ENCODE results near the gene FBXO41. TPM values are rescaled to one million over a fixed set of nuclear protein-coding genes. Genes with fewer than 3 reads are reported as not detected.
A peak's percentile ranks its signal among the peaks of the same experiment; 100 is the strongest.

The FBXO41 gene
- total and polyA plus RNA-seq, 10 of the 15 experiments (the other 5 are each of a cell fraction or from before 2014, with no cell fraction given), result 1.9 to 38.9 (median 11.3) TPM

DNA sequence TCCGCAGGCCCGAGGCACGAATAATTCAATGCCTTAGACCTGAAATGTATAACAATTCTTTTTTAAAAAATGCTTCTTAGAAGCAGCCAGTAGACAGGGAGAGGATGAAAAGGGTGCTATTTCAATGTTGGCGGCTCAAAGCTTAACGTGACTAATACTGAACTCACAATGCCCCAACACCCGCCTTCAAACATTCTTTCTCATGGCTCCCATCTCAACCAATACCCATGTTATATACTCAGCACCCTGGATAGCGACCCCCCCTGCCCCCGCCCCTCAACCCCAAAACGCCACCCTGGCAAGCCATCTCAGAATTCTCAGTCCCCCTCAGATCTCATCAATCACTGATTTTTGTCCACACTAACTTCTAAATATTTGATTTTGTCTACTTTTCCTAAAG lies 4.4 kb downstream of the FBXO41 start:
- H3K9me3 ChIP-seq (replicated peaks; ENCODE audit: control insufficient read depth, insufficient read depth, low read length), result no peaks in the 10 kb centered on the region
- H3K4me3 ChIP-seq, result no peak overlapping the region
- in situ Hi-C loops (cut with MboI), result no loop called here
- H4K20me1 ChIP-seq (ENCODE audit: control insufficient read depth, insufficient read depth), result peaks cover 5% of the 10 kb centered on the region; the same call in 1 of the 2 replicates
- DNase-seq (ENCODE audit: low read depth, low spot score) (no peak), FAIRE-seq (no peak), ATAC-seq (no peak)
- no peaks in the 10 kb centered on the region for H3K27me3 ChIP-seq (replicated peaks in 1 of 2; ENCODE audit: control insufficient read depth in 2 of 2, insufficient read depth in 2 of 2, low read length in 1 of 2)
- no TSS peak for BruUV-seq (replicated peaks)
- RAD21 ChIA-PET (ENCODE audit: unreplicated experiment), result no interaction called here
- intact Hi-C loops (cut with micrococcal nuclease; ENCODE audit: unreplicated experiment), result no loop called here
- H2AFZ ChIP-seq (ENCODE audit: control insufficient read depth, low read depth, low read length), result no peak overlapping the region
- H3K36me3 ChIP-seq (ENCODE audit: control insufficient read depth in 2 of 2, insufficient read depth in 2 of 2, low read length in 1 of 2), result peaks cover 0 to 9% of the 10 kb centered on the region in 2 experiments; a peak in 1 of 4 replicates
- WGBS (ENCODE audit: insufficient coverage, insufficient replicate concordance, low lambda C conversion rate, missing lambda C conversion rate), result 94% methylated on average over 9 of the region's 9 CpGs
- no peak overlapping the region for H3K9ac ChIP-seq (ENCODE audit: control insufficient read depth, insufficient read depth, low read length)
- peaks cover 2% of the 10 kb centered on the region for H3K4me1 ChIP-seq (ENCODE audit: control insufficient read depth, insufficient read depth, low read length)
- SMC1A ChIA-PET (ENCODE audit: uncharacterized antibody, unreplicated experiment), result interaction anchor here (0.8 kb wide), 1 partner anchor 13 kb away, joined by 3 read pairs; no protein-coding TSS in a partner anchor
- no peak overlapping the region for H3K27ac ChIP-seq (ENCODE audit: control insufficient read depth, insufficient read depth)
- no peak overlapping the region for H3K4me2 ChIP-seq (ENCODE audit: control insufficient read depth, insufficient read depth)
- H3K79me2 ChIP-seq (ENCODE audit: control insufficient read depth, insufficient read depth, low read length), result peaks cover 57% of the 10 kb centered on the region
- CTCF ChIA-PET, result interaction anchor here (0.6 to 3.2 kb wide), 5 partner anchors 10 to 67 kb away, joined by 3 to 16 read pairs (median 5); no protein-coding TSS in a partner anchor
- POLR2A ChIA-PET, result interaction anchor here (0.6 to 1.9 kb wide), 4 partner anchors 9 to 1513 kb away, joined by 3 to 4 read pairs (median 4); partner anchors contain the start of genes CCT7 and PRADC1
- TF ChIP-seq, protein P1, sequence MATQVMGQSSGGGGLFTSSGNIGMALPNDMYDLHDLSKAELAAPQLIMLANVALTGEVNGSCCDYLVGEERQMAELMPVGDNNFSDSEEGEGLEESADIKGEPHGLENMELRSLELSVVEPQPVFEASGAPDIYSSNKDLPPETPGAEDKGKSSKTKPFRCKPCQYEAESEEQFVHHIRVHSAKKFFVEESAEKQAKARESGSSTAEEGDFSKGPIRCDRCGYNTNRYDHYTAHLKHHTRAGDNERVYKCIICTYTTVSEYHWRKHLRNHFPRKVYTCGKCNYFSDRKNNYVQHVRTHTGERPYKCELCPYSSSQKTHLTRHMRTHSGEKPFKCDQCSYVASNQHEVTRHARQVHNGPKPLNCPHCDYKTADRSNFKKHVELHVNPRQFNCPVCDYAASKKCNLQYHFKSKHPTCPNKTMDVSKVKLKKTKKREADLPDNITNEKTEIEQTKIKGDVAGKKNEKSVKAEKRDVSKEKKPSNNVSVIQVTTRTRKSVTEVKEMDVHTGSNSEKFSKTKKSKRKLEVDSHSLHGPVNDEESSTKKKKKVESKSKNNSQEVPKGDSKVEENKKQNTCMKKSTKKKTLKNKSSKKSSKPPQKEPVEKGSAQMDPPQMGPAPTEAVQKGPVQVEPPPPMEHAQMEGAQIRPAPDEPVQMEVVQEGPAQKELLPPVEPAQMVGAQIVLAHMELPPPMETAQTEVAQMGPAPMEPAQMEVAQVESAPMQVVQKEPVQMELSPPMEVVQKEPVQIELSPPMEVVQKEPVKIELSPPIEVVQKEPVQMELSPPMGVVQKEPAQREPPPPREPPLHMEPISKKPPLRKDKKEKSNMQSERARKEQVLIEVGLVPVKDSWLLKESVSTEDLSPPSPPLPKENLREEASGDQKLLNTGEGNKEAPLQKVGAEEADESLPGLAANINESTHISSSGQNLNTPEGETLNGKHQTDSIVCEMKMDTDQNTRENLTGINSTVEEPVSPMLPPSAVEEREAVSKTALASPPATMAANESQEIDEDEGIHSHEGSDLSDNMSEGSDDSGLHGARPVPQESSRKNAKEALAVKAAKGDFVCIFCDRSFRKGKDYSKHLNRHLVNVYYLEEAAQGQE (IDR thresholded peaks at IDR 0.05; ENCODE audit: low read depth, low read length), result peak; percentile 75
- TF ChIP-seq CEBPB (IDR thresholded peaks at IDR 0.05; ENCODE audit: borderline replicate concordance in 1 of 2, low read depth in 2 of 2, low read length in 2 of 2), result no peak
- TF ChIP-seq NBN (IDR thresholded peaks at IDR 0.05), result no peak
- TF ChIP-seq, protein P2, sequence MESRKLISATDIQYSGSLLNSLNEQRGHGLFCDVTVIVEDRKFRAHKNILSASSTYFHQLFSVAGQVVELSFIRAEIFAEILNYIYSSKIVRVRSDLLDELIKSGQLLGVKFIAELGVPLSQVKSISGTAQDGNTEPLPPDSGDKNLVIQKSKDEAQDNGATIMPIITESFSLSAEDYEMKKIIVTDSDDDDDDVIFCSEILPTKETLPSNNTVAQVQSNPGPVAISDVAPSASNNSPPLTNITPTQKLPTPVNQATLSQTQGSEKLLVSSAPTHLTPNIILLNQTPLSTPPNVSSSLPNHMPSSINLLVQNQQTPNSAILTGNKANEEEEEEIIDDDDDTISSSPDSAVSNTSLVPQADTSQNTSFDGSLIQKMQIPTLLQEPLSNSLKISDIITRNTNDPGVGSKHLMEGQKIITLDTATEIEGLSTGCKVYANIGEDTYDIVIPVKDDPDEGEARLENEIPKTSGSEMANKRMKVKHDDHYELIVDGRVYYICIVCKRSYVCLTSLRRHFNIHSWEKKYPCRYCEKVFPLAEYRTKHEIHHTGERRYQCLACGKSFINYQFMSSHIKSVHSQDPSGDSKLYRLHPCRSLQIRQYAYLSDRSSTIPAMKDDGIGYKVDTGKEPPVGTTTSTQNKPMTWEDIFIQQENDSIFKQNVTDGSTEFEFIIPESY (IDR thresholded peaks at IDR 0.05), result no peak
- TF ChIP-seq ETV6 (conservative IDR thresholded peaks at IDR 0.05 in 1 of 2, IDR thresholded peaks at IDR 0.05 in 1 of 2; ENCODE audit: borderline replicate concordance in 1 of 2, low read depth in 1 of 2), result no peak

Data from GM12878 (cell line).